Fibroblast of mammary gland (primary cell): ENCODE results near the gene CHD2.

ENCODE experiments used
- DNase-seq: peaks from one replicate; pipeline ENCODE4 v3.0.0-alpha.2; 2010; ENCODE audit warnings: low read depth
- H3K4me3 ChIP-seq: 2 replicates; pipeline ENCODE4 v1.5.1; 2011; ENCODE audit warnings: low read depth, mild to moderate bottlenecking, low read length, moderate library complexity; ENCODE audit not compliant: control insufficient read depth
- TF ChIP-seq, protein P1 (sequence below): conservative IDR thresholded peaks from 2 replicates; pipeline ENCODE4 v1.5.1; 2011; ENCODE audit warnings: low read depth, low read length, inconsistent platforms; ENCODE audit not compliant: control insufficient read depth, insufficient read depth

The CHD2 gene

DNA sequence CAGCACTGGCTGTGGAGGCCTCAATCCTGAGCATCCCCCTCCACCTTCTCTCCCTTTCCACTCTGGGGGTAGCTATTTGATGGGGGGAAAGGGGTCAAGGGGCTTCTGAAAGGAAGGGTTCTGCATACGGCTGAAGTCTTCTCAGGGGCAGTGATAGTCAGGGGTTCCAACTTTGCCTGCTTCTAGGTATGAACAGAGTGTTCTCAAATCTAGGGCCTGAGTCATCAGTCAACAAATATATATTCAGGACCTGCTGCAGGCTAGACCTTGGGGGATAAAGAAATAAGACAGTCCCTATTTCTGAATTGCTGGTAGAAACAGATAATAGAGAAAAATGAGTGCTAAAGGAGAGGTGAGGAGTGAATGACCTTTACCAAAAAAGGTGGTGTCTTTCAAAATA lies 176.1 kb downstream of the CHD2 start:
- TF ChIP-seq, protein P1, sequence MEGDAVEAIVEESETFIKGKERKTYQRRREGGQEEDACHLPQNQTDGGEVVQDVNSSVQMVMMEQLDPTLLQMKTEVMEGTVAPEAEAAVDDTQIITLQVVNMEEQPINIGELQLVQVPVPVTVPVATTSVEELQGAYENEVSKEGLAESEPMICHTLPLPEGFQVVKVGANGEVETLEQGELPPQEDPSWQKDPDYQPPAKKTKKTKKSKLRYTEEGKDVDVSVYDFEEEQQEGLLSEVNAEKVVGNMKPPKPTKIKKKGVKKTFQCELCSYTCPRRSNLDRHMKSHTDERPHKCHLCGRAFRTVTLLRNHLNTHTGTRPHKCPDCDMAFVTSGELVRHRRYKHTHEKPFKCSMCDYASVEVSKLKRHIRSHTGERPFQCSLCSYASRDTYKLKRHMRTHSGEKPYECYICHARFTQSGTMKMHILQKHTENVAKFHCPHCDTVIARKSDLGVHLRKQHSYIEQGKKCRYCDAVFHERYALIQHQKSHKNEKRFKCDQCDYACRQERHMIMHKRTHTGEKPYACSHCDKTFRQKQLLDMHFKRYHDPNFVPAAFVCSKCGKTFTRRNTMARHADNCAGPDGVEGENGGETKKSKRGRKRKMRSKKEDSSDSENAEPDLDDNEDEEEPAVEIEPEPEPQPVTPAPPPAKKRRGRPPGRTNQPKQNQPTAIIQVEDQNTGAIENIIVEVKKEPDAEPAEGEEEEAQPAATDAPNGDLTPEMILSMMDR: no peak
- no peak overlapping the region for H3K4me3 ChIP-seq
- DNase-seq: no peak

DNA sequence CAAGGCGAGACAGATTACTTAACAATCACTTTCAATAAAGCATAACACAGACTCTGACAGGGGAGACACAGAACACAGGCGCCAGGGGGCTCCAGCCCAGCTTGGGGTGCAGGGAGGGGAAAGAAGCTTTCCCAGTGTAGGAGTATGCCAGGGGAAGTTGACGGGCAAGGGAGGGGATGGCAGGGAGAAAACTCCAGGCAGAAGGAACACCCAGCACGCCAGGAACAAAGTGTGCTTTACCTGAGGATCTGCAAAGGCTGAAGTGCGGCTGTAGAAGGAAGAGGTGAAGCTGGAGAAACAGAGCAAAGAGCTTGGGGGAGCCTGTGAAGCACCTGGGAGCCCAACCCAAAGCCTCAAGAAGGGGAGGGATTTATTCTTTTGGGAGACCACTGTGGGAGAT lies 176.8 kb downstream of the CHD2 start:
- H3K4me3 ChIP-seq: no peak overlapping the region
- no peak for DNase-seq
- TF ChIP-seq, protein P1: no peak
